NCI-H82 treated with DMSO at 0.1 percent for 48 hours (cell line): Measurements from ENCODE around the gene DDX1.

Source experiments
- DNase-seq: peaks from one replicate; lab custom pipeline; 2025; ENCODE audit not compliant: unreplicated experiment; lab: John Stamatoyannopoulos, UW

The DDX1 gene

GRCh38 chr2:15643791-15644585 is 52.3 kb downstream of the DDX1 start:
- no peak for DNase-seq

DNA sequence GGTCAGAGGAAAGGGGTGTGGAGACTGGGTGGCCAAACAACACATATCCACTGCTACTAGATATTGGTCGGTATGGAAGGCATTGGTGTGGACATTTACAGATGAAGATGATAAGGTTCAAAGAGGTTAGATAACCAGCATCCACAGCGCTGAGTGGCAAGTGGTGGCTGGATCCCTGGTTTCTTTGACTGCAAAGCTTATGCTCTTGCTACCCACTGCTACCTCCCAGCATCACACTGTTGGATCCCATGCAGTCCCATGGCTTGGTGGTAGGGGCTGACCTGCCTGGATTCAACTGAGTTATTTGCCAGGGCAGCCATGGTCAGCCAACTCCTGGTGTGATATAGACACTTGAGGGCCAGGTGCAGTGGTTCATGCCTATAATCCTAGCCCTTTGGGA is 53.6 kb downstream of the DDX1 start:
- DNase-seq = no peak

DNA sequence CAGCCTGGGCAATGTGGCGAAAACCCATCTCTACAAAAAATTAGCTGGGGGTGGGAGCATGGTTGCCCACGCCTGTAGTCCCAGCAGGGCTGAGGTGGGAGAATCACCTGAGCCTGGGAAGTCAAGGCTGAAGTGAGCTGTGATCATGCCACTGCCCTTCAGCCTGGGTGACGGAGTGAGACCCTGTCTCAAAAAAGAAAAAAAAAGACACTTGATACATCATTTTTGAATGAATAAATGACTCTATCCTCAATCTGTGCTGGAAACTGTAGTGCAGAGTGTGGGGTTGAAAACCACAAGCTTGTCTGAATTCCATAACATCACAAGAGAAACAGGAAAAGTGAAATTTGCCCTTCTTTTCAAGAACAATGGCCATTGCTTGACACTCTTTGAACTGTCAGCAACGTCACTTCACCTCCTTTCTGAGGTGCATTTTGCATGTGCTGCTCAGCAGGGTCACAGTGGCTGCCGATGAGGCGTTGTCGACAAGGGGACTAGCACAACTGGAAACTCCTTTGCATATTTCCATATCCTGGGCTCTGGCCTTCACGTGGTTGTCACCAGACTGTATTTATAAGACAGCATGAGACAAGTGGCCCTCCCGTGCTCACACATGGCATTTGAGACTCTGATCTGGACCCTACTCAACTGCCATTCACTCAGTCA is 54.2 kb downstream of the DDX1 start:
- no peak for DNase-seq

GRCh38 chr2:15646661-15647060 is 55.0 kb downstream of the DDX1 start:
- no peak for DNase-seq

GRCh38 chr2:15647622-15648590 is 56.2 kb downstream of the DDX1 start:
- no peak for DNase-seq

DNA sequence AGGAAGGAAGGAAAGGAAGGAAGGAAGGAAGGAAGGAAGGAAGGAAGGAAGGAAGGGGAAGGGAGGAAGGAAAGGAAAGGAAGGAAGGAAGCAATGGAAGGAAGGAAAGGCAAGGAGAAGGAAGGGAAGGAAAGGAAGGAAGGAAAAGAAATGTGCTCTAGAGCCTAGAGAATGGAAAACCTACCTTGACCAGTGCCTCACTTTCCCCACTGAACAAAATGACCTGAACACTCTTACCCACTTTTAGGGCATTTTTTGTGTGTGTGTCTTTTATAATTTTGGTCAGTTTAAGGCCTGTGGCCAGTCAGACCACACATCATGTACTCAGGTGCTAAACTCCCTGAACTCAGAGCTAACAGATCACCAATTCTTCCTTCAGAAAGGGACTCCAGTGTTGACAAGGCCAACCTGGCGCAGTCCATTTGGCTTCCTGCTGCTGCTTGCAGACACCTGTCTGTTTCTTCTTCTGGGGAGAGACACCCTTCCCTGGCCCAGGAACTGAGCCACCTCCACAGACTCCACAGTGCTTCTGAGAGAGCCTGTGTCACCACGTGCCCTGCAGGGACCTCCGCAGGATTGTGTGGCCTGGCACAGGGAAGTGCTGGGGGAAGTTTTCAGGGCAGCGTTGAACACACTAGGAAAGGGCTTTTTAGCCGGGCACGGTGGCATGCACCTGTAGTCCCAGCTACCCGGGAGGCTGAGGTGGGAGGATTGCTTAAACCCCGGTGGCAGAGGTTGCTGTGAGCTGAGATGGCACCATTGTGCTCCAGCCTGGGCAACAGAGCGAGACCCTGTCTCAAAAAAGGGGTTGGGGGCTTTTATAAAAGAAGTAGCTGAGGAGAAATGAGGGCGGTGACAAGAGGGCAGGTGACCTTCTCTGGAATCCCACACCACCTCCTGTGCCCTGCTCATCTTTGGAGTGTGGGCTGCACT is 57.2 kb downstream of the DDX1 start:
- no peak for DNase-seq

DNA sequence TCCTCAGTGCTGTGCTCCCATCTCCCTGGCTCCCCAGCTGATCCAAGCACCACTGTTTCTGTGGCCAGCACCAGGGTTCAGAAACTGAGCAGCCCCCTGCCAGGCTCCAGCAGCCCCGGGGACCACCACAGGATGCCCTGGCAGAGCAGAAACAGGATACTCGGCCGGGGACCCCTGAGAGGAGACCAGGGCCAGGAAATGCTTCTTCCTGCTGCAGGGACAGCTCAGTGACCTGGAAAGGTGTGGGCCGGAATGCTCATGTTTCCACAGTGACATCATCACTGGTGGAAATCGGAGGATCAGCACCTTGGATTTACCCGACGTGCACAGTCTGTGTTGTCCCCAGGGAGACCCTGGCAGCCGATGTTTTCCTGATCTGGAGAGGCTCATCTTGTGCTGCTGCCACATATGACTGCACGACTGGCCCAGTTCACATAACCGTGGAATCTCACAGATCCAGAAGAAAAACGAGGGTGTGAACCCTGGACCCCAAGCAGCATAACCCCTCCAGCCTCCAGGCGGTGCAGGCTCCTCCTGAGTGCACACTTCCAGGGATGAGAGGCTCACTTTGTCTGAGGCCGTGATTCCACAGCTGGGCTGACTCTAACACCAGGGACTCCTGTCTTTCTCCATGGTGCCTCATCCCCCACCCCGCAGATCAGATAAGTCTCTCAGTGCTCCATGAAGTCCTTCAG is 58.0 kb downstream of the DDX1 start:
- no peak for DNase-seq

GRCh38 chr2:15650616-15651366 is 59.1 kb downstream of the DDX1 start:
- no peak for DNase-seq

DNA sequence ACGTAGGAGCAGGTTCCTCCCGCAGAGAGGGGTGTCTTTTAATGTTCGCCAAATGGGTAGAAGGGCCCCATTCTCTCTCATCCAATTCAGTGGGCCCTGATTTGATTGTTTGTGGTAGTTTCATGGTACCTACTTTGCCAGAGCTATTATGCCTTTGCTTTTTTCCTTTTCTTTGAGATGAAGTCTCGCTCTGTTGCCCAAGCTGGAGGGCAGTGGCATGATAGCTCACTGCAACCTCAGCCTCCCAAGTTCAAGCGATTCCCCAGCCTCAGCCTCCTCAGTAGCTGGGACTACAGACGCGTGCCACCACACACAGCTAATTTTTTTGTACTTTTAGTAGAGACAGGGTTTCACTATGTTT is 59.7 kb downstream of the DDX1 start:
- DNase-seq = no peak

GRCh38 chr2:15652252-15652651 is 60.6 kb downstream of the DDX1 start:
- DNase-seq = no peak

DNA sequence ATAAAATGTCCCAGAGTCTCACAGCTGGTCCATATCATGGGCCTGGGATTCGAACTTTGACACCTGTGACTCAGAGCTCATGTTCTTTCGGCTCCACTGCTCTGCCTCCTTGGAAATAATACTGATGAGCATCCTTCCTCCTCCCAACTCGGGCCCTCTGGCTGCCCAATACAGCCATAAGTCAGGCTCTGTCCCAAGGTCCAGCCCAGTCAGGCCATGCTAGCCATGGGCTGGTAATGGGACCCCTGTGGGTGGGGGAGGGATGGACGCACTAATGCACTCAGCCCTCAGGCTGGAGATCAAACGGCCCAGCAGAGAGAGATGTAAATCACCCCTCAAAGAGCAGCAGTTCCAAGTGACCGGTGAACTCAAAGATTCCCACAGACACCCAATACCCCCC is 61.1 kb downstream of the DDX1 start:
- no peak for DNase-seq

GRCh38 chr2:15653806-15654726 is 62.4 kb downstream of the DDX1 start:
- DNase-seq = no peak

DNA sequence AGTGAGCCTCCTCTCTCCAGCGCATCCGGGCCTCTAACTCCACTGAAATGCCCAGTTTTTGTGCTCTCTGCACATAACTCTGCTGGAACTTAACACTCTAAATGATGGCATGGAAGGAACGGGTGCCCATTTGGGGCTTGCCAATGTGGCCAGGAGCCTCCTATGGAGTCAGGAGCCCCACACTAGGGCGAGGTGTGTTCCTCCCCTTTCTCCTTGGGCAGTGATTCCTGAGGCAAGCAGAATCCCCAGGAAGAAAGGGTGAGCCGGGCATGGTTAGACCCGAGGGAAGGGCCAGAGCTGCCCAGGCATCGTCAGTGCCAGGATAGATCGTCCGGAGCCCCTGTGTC is 63.0 kb downstream of the DDX1 start:
- no peak for DNase-seq

DNA sequence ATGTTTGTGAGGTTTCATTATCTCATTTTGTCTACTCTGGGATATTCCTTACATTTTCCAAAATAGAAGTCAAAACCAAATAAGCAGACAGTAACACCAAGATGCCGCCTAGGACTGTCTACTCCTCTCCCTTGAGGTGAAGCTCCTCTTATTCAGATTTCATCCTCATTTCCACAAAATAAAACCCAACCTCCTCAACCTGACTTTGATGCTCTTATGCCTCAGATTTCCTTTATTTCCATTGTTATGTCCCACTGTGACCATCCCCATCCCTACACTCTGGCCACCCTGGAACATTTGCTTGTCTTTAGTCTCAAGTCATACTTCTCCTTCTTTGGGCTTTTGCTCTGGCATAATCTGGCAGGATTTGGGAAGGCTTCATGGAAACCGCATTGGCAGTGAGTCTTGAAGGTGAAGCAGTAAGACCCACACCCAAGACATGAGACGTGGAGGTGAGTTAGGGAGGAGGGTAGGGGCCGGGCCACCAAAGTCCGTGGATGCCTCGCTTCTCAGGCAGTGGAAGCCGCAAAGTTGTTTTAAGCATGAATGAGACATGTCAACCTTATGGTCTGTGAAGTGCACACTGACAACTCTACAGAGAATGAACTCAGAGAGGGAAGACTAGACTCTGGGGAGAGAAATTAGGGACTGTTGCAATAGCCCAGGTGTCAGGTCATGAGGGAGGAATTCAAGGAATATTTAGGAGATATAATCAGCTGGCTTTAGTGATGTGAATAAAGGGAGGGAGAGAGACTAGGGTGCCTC is 63.6 kb downstream of the DDX1 start:
- no peak for DNase-seq

- no peak for DNase-seq
These were observed 64.4 kb downstream of the DDX1 start for GRCh38 chr2:15656090-15656489.

DNA sequence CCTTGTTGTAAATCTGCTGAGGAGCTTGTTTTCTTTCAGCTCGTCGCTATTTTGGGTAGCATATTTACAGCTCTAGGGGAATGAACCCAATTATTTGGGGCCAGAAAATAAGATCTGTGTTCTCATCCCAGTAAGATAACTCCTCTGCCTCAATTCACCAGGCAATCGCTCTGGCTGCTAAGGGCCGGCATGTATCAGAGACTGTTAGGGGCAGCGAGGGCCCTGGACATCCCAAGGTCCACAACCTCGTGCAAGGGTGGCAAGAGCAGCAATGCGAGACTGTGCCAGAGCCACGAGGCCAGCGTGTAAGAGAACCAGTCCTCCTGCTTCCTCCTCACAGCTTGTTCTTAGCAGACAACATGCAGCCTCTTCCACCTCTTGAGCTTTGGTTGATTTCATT is 66.1 kb downstream of the DDX1 start:
- no peak for DNase-seq

GRCh38 chr2:15658911-15659310 is 67.2 kb downstream of the DDX1 start:
- DNase-seq = no peak
